Measurements from ENCODE around the gene WDR73.
"Not testable (repeated sequence)": the region's sequence is repeated elsewhere in the genome, so short reads cannot be mapped to it uniquely, and the experiment has no call there.

WDR73 gene

GRCh38 chr15:84653910-84654688 is at the start of gene WDR73:
TSS of gene WDR73 (minus strand) at chr15:84654283. CDS start at chr15:84654274, 9 bp downstream.
- peak; percentile 99 for DNase-seq

- DNase-seq = no peak
Measured at GRCh38 chr15:84703808-84704207, 49.7 kb upstream of the WDR73 start.

- DNase-seq = no peak
Measured at GRCh38 chr15:84702961-84703482, 48.9 kb upstream of the WDR73 start.

GRCh38 chr15:84699538-84700191 is 45.6 kb upstream of the WDR73 start:
- DNase-seq = no peak

- no peak for DNase-seq
Measured at GRCh38 chr15:84697236-84697990, 43.3 kb upstream of the WDR73 start.

GRCh38 chr15:84696757-84697156 is 42.7 kb upstream of the WDR73 start:
- DNase-seq = no peak

GRCh38 chr15:84690342-84690741 is 36.3 kb upstream of the WDR73 start:
- no peak for DNase-seq

- DNase-seq = no peak
Measured at GRCh38 chr15:84689858-84690257, 35.8 kb upstream of the WDR73 start.

GRCh38 chr15:84686446-84686845 is 32.4 kb upstream of the WDR73 start:
- not testable (repeated sequence) for DNase-seq

- no peak for DNase-seq
Measured at GRCh38 chr15:84685304-84685703, 31.2 kb upstream of the WDR73 start.

GRCh38 chr15:84684092-84684491 is 30.0 kb upstream of the WDR73 start:
- DNase-seq = no peak

GRCh38 chr15:84681831-84682230 is 27.7 kb upstream of the WDR73 start:
- no peak for DNase-seq

GRCh38 chr15:84671211-84671610 is 17.1 kb upstream of the WDR73 start:
- DNase-seq = no peak

- DNase-seq = no peak
Measured at GRCh38 chr15:84669726-84670125, 15.6 kb upstream of the WDR73 start.

- DNase-seq = no peak
Measured at GRCh38 chr15:84668221-84668982, 14.3 kb upstream of the WDR73 start.

- DNase-seq = no peak
Measured at GRCh38 chr15:84666373-84666772, 12.3 kb upstream of the WDR73 start.

- no peak for DNase-seq
Measured at GRCh38 chr15:84661001-84661400, 6.9 kb upstream of the WDR73 start.

- DNase-seq = no peak
Measured at GRCh38 chr15:84659904-84660781, 6.1 kb upstream of the WDR73 start.

GRCh38 chr15:84658788-84659411 is 4.8 kb upstream of the WDR73 start:
- DNase-seq = no peak

GRCh38 chr15:84658080-84658787 is 4.2 kb upstream of the WDR73 start, which contains the start of gene NMB:
TSS of gene NMB (minus strand) at chr15:84658199. CDS start at chr15:84658152, 47 bp downstream.
- peak; percentile 81 for DNase-seq
